GM12874 (cell line): ENCODE measurements around the gene ZBTB25.
A peak's percentile ranks its signal among the peaks of the same experiment; 100 is the strongest.

ENCODE experiments used
- CTCF ChIP-seq: IDR thresholded peaks from 2 replicates; pipeline ENCODE4 v1.5.1; 2011; ENCODE audit warnings: low read depth, mild to moderate bottlenecking, control low read depth, low read length, moderate library complexity; ENCODE audit not compliant: insufficient read depth

ZBTB25 gene

GRCh38 chr14:64522591-64523355, 19.1 kb upstream of the ZBTB25 start:
- no peak for TF ChIP-seq CTCF

- no peak for TF ChIP-seq CTCF
Observed at GRCh38 chr14:64520699-64521098, 17.1 kb upstream of the ZBTB25 start.

- no peak for TF ChIP-seq CTCF
Observed at GRCh38 chr14:64518229-64518628, 14.6 kb upstream of the ZBTB25 start.

- no peak for TF ChIP-seq CTCF
Observed at GRCh38 chr14:64516969-64517368, 13.3 kb upstream of the ZBTB25 start.

- TF ChIP-seq CTCF, result no peak
Observed at GRCh38 chr14:64515053-64515452, 11.4 kb upstream of the ZBTB25 start.

GRCh38 chr14:64513271-64513670, 9.6 kb upstream of the ZBTB25 start:
- TF ChIP-seq CTCF, result no peak

GRCh38 chr14:64510825-64511671, 7.4 kb upstream of the ZBTB25 start:
- TF ChIP-seq CTCF, result peak; percentile 78
